ENCODE results near the gene PHACTR3.

DNA sequence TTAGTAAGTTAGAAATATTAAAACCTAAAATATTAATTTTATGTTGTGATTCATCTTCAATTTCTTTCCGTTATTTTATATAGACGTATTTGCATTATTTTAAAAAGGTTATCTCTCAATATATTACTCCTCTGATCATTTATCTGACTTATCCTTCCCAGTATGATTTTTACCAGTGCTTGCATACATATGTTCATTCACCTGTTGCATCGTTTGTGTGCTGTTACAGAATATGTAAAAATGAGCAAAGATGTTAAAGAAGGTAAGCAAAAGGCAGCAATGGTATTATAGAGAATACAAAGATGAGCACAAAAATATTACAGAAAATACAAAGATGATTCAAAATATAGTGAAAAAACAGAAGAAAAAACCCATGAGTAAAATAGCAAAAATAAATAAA lies 280.2 kb downstream of the PHACTR3 start:
- TF ChIP-seq, protein P1, sequence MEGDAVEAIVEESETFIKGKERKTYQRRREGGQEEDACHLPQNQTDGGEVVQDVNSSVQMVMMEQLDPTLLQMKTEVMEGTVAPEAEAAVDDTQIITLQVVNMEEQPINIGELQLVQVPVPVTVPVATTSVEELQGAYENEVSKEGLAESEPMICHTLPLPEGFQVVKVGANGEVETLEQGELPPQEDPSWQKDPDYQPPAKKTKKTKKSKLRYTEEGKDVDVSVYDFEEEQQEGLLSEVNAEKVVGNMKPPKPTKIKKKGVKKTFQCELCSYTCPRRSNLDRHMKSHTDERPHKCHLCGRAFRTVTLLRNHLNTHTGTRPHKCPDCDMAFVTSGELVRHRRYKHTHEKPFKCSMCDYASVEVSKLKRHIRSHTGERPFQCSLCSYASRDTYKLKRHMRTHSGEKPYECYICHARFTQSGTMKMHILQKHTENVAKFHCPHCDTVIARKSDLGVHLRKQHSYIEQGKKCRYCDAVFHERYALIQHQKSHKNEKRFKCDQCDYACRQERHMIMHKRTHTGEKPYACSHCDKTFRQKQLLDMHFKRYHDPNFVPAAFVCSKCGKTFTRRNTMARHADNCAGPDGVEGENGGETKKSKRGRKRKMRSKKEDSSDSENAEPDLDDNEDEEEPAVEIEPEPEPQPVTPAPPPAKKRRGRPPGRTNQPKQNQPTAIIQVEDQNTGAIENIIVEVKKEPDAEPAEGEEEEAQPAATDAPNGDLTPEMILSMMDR (conservative IDR thresholded peaks at IDR 0.05; ENCODE audit: low read depth, low read length) = no peak
- no peak for TF ChIP-seq EZH2 (IDR thresholded peaks at IDR 0.05; ENCODE audit: low read length, unreplicated experiment)
- TF ChIP-seq EZH2phosphoT487 (IDR thresholded peaks at IDR 0.05; ENCODE audit: borderline replicate concordance, low read length) = no peak
